GM20431 (cell line): ENCODE results near the gene RAB7A.
"Not testable (repeated sequence)": the region's sequence is repeated elsewhere in the genome, so short reads cannot be mapped to it uniquely, and the experiment has no call there.

Experiments used
- in situ Hi-C: fragments of 300-500 bp; cut with MseI, MboI; formaldehyde crosslinking; loops from one replicate; pipeline ENCODE4 v1.15.0; 2020; ENCODE audit warnings: low sequenced_read_pairs; ENCODE audit not compliant: unreplicated experiment

Gene RAB7A

DNA sequence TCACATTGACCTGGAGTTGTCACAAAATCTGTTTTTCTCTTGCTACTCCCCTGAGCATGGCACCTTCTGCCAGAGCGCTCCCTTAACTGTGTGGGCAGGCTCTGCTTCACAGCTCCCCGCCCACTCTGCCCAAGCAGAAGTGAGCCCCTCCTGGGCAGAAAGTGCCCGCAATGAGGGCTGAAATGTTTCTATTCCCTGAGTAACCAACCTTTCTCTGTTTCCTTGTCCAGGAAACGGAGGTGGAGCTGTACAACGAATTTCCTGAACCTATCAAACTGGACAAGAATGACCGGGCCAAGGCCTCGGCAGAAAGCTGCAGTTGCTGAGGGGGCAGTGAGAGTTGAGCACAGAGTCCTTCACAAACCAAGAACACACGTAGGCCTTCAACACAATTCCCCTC lies 87.1 kb downstream of the RAB7A start:
- in situ Hi-C loops = no loop called here

DNA sequence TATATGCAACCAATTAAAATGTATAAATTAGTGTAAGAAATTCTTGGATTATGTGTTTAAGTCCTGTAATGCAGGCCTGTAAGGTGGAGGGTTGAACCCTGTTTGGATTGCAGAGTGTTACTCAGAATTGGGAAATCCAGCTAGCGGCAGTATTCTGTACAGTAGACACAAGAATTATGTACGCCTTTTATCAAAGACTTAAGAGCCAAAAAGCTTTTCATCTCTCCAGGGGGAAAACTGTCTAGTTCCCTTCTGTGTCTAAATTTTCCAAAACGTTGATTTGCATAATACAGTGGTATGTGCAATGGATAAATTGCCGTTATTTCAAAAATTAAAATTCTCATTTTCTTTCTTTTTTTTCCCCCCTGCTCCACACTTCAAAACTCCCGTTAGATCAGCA lies 88.1 kb downstream of the RAB7A start:
- in situ Hi-C loops = no loop called here

DNA sequence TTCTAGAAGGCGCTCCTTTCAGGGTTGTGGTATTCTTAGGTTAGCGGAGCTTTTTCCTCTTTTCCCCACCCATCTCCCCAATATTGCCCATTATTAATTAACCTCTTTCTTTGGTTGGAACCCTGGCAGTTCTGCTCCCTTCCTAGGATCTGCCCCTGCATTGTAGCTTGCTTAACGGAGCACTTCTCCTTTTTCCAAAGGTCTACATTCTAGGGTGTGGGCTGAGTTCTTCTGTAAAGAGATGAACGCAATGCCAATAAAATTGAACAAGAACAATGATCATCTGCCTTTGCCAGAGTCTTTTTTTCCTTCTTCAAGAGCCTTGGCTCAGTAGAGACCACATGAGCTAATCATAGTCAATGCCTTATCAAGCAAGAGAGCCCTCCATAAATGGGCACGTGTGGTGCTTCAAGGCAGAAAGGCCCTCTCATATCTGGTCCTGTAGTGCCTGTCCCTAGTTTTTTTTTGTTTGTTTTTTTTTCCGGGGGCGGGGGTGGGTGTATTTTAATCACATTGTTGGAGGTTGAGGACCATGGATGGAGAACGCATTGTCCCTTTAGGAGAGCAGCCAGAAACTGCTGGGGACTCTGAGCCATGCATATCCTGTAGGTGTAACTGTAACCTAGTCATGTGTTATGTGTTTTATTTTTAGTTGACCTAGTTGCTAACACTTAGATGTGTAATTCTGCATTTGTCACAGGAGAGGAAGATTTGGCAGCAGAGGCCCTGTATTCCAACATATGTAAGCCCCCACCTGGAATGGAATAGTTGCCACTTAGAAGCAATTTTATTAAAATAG lies 88.7 kb downstream of the RAB7A start:
- in situ Hi-C loops = no loop called here

DNA sequence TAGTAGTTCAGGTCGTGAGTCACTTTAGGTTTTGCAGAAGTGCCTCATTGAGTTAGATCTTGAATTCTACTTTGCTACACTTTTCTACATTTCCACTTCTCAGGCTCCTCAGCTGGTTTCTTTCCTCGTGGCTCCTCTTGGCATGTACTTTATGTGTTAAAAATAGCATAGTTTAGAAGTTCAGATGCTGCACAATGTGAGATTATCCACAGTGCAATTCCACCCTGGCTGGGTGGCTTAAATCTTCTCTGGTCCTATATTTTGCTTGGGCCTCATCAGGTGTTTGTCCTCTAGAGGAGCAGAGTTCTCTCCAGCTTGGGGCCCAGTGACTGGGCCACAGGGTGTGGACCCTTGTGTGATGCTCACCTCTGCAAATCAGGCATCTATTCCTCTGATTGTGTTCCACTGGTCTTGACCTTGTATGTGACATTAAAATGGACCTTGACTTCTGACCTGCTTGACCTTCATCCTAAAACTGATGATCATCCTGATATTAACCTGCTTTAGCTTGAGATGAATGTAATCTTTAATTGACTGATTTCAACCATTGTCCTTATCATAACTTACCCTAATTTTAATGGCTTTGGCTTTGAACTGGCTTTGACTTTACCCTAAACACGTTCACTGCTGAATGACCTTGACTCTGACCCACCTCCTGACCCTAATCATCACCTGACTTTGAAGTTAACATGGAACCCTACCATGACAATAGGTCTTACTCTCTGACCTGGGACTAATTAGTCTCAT lies 89.5 kb downstream of the RAB7A start:
- in situ Hi-C loops = no loop called here

DNA sequence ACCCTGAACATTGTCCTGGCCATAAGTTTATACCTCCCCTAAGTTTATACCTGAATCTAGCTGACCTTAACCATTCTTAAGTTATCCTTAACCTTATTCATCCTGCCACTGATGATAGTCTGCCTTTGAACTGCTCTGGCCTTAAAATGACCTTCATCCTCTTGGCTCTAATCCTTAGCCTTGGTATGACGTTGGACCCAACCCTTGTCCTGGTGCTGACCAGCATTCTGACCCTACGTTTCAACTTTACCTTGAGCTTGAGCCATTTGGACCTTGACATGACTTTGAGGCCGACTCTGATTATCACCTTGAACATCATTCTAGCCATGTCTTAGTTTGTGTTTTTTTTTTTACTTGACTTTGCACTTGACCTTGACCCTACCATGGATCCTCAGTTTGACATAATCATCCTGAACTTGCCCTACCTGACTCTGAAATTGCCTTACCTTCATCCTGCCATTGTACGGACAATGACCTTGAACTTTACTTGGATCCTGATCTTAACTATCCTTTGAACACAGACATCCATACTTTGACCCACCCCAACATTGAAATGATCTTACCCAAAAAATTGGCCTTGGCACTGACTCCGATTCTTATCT lies 92.3 kb downstream of the RAB7A start:
- in situ Hi-C loops = no loop called here

DNA sequence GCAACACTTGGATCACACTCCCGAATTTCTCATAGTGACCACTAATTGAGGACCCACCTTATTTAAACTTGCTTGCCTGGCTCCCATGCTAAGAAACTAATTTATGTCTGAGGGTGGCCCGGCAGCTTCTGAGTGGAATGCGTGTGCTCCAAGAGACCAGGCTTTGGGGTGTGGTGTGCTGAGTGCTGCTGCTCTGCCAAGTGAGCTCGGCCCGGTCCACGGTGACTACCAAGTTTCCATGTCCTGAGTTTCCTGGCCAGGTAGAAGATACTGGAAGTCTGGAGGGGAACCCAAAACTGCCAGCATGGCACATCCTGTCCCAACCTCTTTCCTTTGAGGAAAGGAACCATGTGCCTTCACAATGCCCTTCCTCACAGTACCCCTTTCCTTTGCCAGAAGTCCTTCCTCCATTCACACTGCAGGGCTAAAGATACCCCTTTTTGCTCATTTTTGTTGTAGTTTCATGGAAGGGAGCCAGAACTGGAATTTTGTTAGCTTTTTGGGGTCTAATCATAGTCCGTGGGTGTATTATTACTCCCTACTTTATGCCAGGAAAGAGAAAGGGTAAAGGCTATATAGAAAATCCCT lies 94.4 kb downstream of the RAB7A start:
- in situ Hi-C loops = no loop called here

DNA sequence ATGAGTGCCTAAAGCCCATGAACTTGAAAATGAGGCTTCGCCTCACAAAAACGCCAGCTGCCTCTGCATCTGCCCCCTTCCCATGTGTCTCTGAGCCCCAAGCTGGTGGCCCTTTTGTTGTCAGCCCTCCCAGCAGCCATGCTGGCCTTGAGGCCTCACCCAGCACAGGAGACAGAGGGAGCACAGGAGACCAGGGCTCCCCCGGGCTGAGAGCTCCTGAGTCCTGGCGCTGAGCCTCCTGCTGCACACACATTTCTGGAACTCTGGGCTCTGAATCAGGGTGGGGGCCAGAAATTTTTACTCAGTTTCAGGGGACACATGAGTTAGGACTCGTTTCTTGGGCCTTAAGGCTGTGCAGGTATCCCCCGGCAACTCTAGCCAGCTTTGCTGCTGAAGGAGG lies 97.0 kb downstream of the RAB7A start:
- in situ Hi-C loops = no loop called here

DNA sequence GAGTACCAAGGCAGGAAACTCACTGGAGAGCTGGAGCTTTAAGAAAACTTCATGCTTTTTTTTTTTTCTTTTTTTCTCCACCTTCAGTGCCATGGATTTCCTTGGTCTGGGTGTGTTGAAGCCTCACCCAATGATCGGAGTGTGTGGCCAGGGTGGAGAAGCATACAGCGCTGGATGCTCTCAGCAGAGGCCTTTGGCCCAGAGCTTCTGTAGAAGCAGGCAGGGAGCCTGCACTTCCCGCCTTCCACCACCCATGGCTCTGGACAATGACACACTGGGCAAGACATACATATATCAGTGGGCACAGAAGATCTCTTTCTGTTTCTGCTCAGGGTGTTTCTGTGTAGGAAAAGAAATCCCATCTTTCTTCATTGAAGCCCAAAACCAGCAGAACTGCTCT lies 97.6 kb downstream of the RAB7A start:
- in situ Hi-C loops = no loop called here

DNA sequence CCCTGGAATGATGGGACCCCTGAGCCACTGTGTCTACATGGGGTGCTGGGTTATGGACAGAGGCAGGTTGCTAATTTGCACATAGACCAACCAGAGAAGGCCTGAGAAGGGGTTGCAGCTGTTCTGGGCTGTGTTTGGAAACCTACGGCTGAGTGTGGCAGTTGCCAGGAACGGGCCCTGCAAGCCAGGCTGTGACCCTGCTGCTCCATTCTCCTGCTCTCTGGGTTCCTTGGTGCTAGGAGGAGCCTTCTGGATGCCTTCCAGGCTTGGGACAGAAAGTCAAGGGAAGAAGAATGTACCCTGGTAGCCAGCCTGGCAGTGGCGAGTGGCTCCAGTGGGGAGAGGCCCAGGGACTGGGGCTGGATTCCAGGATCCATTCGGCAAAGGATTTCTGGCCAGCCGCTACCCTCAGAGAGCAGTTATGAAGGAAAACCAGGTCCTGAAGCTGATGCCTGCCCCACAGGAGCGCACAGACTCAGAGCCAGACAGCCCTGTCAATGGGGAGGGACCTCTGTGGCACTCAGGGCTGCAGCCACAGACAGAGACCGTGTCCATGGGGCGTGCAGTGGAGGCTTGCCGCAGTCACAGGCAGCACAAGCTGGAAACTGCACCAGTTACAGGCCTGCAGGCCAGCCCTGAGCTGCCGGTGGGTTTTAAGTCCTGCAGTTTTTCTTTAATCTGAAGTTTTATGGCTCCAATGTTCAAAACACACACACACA lies 98.3 kb downstream of the RAB7A start:
- in situ Hi-C loops = no loop called here

DNA sequence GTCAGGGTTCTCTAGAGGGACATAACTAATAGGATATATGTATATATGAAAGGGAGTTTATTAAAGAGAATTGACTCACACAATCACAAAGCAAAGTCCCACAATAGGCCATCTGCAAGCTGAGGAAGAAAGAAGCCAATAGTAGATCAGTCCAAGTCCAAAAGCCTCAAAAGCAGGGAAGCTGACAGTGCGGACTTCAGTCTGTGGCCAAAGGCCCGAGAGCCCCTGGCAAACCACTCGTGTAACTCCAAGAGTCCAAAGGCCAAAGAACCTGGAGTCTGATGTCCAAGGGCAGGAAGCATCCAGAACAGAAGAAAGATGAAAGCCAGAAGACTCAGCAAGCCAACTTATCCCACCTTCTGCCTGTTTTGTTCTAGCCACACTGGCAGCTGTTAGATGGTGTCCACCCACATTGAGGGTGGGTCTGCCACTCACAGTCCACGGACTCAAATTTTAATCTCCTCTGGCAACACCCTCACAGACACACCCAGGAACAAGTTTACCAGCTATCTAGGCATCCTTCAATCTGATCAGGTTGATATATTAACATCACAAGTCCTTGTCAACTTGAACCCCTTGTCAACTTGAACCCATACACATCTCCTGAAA lies 99.2 kb downstream of the RAB7A start:
- in situ Hi-C loops = no loop called here

DNA sequence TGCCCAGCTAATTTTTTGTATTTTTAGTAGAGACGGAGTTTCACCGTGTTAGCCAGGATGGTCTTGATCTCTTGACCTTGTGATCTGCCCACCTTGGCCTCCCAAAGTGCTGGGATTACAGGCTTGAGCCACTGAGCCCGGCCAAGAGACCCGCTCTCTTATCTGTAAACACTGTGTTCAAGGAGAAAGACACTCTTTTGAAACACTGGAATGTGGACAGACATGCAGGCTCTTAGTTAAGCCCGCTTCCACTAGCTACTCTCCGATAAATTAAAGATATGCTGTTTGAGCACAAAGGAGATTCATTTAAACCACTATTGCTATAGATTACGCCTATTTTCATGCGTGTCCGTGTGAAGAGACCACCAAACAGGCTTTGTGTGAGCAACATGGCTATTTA lies 103.1 kb downstream of the RAB7A start:
- in situ Hi-C loops = not testable (repeated sequence)

DNA sequence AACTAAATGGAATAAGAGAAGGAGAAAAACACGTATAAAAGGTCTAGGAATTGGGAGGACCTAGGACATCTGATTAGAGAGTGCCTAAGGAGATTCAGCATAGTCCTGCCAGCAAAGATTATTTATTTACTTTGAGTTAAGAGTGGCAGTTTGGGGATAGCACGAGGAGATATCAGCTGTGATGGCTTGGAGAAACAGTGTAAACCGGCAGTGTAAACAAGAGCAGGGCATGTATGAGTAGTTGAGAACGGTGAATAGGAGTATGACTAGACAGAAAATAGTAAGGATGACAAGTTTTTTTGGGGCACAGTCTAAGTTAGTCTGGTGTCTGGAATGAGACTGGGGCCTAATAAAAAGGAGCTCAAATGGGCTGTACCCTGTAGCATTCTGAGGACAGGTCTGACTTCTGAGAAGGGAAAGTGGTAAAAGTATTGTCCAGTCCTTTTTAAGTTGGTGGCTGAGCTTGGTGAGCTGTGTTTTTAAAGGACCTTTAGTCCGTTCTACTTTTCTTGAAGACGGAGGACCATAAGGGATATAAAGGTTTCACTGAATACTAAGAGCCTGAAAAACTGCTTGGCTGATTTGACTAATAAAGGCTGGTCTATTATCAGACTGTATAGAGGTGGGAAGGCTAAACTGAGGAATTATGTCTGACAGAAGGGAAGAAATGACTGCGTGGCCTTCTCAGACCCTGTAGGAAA lies 104.1 kb downstream of the RAB7A start:
- in situ Hi-C loops = not testable (repeated sequence)

DNA sequence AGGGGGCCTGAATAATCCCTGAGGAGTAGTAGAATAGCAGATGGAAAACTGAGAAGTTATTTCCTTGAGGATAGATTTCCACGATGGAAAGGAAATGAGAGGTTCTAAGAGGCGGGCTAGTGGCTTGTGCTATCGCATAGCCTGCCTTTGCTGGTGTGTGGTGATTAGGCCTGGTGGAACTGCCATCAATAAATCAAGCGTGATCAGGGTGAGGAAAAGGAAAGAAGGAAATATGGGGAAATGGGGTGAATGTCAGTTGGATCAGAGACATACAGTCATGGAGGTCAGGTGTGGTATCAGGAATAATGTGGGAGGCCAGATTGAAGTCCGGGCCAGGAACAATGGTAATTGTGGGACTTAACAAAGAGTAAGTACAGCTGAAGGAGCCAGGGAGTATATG lies 104.8 kb downstream of the RAB7A start:
- in situ Hi-C loops = not testable (repeated sequence)

DNA sequence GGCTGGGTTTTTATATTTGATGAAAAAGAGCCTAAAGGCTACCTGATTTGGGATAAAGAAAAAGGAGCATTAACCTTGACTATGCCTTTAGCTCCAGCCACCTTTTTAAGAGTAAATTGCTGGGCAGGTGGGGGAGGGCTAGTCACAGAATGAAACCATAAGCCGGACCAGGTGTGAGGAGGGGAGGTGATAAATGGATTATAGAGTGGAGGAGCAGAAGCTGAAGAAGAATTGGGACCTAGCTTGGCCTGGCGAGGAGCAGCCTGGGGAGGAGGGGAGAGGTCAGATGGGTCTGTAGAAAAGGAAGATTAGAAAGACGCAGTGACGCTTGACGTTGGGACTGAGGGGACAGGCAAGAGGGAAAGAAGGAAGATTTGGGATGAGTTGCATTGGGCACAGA lies 107.0 kb downstream of the RAB7A start:
- in situ Hi-C loops = not testable (repeated sequence)

DNA sequence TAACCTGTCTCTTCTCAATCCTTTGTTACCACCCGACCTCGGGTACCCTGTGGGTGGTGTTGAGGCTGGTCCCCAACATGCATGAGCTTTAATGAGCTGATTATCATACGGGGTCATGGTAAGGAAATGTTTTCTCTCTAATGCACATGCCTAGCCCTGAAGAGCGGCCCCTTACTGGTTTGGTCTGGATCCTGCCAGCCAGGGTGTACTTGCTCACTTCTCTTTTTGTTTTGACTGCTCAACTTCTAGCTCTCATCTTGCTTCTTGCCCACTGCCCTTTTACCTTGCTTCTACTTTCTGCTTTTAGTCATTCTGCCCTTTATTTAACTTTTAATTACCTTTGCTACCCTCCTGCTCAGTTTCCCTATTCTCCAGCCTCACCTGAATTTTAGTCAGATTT lies 109.1 kb downstream of the RAB7A start:
- in situ Hi-C loops = no loop called here

DNA sequence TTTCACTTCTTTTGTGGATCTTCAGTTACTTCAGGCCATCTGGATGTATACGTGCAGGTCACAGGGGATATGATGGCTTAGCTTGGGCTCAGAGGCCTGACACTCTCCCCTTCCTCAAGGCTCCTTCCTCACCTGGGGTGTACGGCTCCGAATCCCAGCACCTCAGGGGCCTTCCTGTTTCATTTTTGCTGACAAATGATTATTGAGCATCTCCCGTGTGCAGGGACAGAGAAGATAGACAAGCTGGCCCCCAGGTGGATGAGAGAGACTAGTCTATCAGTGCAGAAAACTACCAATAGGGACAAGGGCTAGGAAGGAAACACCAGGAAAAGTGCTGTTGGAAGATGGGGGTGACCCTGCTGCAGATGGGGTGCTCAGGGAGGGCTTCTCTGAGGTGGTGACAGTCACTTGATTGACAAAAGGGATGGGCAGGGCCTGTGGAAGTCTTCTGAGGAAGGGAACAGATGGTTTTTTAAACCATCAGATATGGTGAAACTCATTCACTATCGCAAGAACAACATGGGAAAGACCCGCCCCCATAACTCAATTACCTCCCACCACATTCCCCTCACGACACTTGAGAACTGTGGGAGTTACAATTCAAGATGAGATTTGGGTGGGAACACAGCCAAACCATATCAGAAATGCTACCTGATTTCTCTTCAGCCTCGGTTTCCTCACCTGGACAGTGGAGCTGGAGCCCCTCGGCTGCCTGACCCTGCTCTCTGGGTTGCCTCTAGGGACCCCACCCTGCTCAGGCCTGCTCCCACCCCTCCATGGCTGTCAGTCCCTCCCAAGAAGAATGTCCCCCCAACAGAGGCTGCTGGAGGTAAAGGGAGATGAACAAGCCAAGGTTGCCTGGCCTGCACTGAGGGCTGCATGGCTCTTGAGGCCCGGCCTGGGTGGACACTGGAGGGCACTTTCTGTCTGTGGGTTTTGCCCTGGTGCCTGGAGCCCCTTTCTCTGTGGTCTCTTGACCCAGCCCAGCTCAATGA lies 116.2 kb downstream of the RAB7A start:
- in situ Hi-C loops = no loop called here

DNA sequence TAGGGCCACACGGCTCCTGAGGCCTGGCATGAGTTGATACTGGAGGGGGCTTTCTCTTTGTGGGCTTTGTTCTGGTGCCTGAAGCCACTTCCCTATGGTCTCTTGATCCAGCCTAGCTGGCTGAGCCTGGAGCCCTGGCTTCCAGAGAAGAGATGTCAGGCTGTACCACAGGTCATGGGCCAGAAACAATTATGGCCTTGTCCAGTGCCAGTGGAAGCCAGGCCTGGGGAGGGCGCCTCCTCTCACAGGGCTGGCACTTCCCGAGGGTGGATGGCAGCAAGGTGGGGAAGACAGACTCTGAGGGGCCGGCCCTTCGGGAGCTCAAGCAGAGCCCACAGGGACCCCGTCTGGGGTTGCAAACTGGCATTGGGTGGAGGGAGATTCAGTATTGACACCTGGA lies 118.5 kb downstream of the RAB7A start:
- in situ Hi-C loops = no loop called here

DNA sequence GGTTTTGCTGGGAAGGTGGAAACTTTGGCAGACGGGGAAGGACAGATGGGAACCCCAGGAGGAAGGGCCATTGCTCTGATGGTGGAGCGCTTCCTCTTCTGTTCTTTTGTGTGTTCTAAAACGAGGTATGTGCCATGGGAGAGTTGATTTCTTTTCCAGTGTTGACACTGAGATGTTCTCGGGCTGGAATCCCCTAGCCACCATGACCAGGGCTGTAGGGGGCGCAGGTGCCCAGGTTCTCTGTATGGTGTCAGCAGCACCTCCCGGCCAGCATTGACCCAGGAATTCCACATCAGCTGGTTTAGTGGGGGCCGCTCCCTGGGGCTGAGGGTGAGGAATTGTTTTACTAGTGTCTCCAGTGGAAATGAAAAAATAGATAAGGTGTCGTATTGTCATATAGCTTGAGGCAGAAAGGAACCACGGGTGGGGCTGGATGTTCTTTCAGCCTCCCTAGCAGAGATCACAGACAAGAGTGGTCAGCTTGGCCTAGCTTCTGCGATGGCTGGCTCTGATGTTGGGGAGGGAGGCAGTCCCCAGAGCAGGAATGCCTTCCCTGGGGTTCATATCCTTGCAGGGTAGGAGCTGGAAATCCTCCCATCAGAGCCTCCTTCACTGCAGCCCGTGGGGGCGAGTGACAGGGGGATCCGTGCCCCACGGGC lies 119.3 kb downstream of the RAB7A start:
- in situ Hi-C loops = no loop called here
